Stomach smooth muscle (tissue), 2 donors: ENCODE measurements around the gene EIF4G3.

ENCODE experiments used
- H3K27ac ChIP-seq: one replicate; pipeline ENCODE4 v1.7.0; 2013; ENCODE audit warnings: mild to moderate bottlenecking, low read length, inconsistent platforms
- H3K27me3 ChIP-seq, 2 donors: one replicate each; pipeline ENCODE4 v1.7.0; 2013; ENCODE audit warnings: low read length in 2 of 2; ENCODE audit not compliant: insufficient read depth in 2 of 2, control insufficient read depth in 1 of 2
- H3K36me3 ChIP-seq, 2 donors: one replicate each; pipeline ENCODE4 v1.7.0; 2013; ENCODE audit warnings: low read length in 2 of 2; ENCODE audit not compliant: control insufficient read depth in 2 of 2, insufficient read depth in 2 of 2
- H3K4me1 ChIP-seq: one replicate; pipeline ENCODE4 v1.7.0; 2013; ENCODE audit warnings: low read length; ENCODE audit not compliant: control insufficient read depth, insufficient read depth
- H3K4me3 ChIP-seq, 2 donors: one replicate each; pipeline ENCODE4 v1.7.0; 2013; ENCODE audit warnings: low read length in 2 of 2
- H3K9ac ChIP-seq, 2 donors: one replicate each; pipeline ENCODE4 v1.7.0; 2013; ENCODE audit warnings: low read length in 2 of 2, mild to moderate bottlenecking in 1 of 2
- H3K9me3 ChIP-seq, 2 donors: one replicate each; pipeline ENCODE4 v1.7.0; 2013; ENCODE audit warnings: low read length in 2 of 2; ENCODE audit not compliant: control insufficient read depth in 2 of 2
- donor health status: healthy.
- donor health status: Pancreatic carcinoma.

The EIF4G3 gene

DNA sequence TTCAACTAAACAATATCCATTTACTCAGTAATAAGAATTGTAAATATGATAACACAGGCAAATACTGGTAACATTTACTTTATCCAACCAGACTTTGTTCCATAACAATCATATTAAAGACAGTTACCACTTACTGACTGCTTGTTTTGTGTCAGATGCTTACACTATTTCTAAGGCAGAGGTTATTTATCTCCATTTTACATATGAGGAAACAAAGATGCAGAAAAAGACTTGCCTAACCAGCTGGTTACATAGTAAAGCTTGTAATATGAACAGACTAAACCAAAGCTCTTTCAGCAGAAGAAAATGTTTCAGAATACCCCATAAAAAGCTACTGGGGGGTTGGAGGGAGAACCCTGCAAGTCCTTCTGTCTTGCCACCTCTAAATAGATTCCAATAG lies 180.1 kb downstream of the EIF4G3 start:
- Histone ChIP-seq H3K9me3 (no peaks in the 10 kb centered on the region), H3K4me1 (no peaks in the 10 kb centered on the region), H3K27ac (no peak overlapping the region), H3K36me3 (no peaks in the 10 kb centered on the region), H3K27me3 (no peaks in the 10 kb centered on the region), H3K4me3 (no peak overlapping the region), H3K9ac (no peak overlapping the region)

DNA sequence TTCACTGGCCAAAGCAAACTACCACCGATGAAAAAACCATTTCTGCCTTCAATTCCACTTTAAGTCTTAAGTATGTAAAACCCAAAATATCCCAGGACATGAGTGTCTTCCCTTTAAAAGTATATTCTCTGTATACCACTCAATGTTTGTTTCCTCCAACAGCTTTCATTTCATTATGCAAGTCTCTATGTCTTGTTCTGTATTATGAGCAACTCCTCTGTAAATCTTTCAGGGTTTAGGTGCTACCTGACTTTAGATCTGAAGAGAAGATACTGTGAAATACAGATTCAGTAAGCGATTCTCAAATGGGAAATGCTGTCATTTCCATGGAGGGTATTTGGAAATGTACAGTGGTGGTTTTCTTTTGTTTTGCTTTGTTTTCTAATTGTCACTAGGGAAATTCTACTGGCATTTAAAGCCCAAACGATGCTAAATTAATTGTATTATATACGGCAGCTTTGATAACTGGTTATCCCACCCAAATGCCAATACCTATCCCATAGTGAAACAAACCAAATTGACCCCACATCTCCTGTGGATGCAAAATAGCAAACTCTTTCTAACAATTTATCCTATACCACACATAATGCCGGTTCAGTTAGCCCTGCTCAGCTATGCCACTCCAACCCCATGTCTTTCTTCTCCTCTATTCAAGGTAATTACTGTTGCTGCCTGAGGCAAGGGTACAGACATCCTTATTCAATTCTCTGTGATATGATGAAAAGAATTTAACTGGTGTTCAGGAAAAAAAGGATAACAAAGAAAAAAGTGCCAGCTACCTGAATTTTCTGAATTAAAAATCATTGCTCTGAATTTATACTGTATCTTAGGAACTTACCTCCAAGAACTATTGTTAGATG lies 182.8 kb downstream of the EIF4G3 start:
- Histone ChIP-seq H3K9me3 (no peaks in the 10 kb centered on the region), H3K27me3 (no peaks in the 10 kb centered on the region), H3K4me1 (no peaks in the 10 kb centered on the region), H3K36me3 (no peaks in the 10 kb centered on the region), H3K4me3 (no peak overlapping the region), H3K9ac (no peak overlapping the region), H3K27ac (no peak overlapping the region)

DNA sequence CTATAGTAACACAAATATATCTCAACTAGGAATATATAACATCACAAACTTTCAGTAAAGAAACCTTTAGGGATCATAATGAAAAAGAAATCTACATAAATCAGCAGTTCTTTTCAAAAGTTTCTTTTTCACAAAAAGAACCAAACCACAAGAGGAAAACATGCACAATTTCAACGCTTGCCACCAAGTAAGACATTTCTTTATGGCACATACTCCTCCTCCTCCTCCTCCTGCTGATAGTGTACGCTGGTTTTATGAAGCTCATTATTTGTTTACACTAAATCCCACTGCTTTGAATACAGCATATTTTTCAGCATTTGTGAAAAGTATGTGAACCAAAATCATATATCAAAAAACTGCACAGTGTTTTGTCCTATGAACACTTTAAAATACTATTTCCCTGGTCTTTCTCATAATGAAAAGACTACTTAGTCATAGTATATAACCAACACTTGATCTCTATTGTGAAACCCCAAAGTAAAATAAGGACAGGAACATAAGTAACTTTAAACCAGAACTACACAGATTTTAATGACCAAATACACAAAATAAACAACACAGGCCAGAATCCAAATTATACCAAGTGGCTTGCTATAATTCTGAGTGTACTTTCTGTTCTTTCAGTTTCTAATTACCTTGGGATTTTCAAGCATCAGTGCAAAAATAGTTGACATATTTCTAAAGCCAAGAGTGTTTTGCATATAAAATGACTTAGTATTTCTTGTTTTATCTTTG lies 184.2 kb downstream of the EIF4G3 start:
- H3K36me3 ChIP-seq, result no peaks in the 10 kb centered on the region
- no peaks in the 10 kb centered on the region for H3K9me3 ChIP-seq
- no peak overlapping the region for H3K4me3 ChIP-seq
- no peak overlapping the region for H3K9ac ChIP-seq
- H3K27ac ChIP-seq, result no peak overlapping the region
- no peaks in the 10 kb centered on the region for H3K27me3 ChIP-seq
- no peaks in the 10 kb centered on the region for H3K4me1 ChIP-seq

DNA sequence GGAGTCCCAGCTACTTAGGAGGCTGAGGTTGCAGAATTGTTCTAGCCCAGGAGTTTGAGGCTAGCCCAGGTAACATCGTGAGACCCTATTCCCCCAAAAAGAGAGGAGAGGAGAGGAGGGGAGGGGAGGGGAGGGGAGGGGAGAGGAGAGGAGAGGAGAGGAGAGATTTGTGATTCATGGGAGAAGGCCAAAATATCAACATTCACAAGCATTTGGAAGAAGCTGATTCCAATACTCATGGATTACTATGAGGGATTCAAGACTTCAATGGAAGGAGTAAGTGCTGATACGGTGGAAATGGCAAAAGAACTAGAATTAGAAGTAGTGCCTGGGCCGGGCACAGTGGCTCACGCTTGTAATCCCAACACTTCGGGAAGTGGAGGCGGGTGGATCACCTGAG lies 187.8 kb downstream of the EIF4G3 start:
- H3K27ac ChIP-seq, result no peak overlapping the region
- no peaks in the 10 kb centered on the region for H3K4me1 ChIP-seq
- no peaks in the 10 kb centered on the region for H3K9me3 ChIP-seq
- no peaks in the 10 kb centered on the region for H3K27me3 ChIP-seq
- no peak overlapping the region for H3K4me3 ChIP-seq
- H3K36me3 ChIP-seq, result no peaks in the 10 kb centered on the region
- no peak overlapping the region for H3K9ac ChIP-seq

DNA sequence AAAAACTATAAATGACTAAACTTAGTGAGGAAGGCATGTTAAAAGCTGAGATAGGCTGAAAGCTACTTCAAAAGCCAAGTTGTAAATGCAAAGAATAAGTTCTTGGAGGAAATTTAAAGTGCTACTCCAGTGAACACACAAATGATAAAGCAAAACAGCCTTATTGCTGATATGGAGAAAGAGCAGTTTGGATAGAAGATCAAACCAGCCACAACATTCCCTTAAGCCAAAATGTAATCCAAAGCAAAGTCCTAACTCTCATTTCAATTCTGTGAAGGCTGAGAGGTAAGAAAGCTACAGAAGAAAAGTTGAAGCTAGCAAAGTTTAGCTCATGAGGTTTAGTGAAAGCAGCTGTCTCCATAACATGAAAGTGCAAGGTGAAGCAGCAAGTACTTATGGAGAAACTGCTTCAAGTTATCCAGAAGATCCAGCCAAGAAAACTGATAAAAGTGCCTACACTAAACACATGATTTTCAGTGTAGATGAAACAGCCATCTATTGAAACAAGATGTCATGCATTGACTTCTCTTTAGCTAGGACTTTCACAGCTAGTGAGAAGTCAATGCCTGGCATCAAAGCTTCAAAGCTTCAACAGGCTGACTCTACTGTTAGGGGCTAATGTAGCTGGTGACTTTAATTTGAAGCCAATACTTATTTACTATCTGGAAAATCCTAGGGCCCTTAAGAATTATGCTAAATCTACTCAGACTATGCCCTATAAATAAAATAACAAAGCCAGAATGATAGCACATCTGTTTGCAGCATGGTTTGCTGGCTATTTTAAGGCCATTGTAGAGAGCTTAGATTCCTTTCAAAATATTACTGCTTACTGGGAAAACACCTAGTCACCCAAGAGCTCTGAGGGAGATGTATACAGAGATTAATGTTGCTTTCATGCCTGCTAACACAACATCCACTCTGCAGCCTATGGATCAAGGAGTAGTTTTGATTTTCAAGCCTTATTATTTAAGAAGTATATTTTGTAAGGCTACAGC lies 188.6 kb downstream of the EIF4G3 start:
- no peak overlapping the region for H3K9ac ChIP-seq
- H3K27ac ChIP-seq, result no peak overlapping the region
- H3K4me3 ChIP-seq, result no peak overlapping the region
- H3K9me3 ChIP-seq, result no peaks in the 10 kb centered on the region
- H3K36me3 ChIP-seq, result no peaks in the 10 kb centered on the region
- no peaks in the 10 kb centered on the region for H3K4me1 ChIP-seq
- no peaks in the 10 kb centered on the region for H3K27me3 ChIP-seq

DNA sequence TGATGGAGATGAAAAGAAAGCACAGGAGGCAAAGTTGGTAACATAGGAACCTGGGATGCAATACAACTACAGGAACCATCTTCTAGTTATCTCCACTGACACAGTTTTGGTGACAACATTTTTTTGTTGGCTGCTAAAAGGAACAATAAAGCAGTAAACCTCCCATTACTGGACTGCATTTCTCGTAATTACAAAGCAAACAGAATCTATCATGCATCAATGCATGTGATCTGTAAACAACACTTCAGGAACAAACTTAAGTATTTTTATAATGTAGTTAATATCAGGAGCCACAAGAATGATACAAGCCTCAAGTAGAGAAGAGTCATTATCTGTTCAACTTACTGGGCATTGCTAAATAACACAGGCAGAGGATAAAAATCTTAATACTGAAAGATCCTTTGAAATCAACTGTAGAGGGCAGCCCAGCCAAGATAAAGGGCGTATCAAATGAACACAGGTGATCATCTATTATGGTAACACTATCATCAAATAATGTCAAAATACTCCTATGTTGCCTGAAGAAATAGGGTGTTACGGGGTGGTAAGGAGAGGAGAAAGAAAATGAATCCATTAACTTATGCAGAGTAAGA lies 193.3 kb downstream of the EIF4G3 start:
- no peaks in the 10 kb centered on the region for H3K9me3 ChIP-seq
- H3K9ac ChIP-seq, result no peak overlapping the region
- no peak overlapping the region for H3K27ac ChIP-seq
- H3K27me3 ChIP-seq, result no peaks in the 10 kb centered on the region
- H3K36me3 ChIP-seq, result no peaks in the 10 kb centered on the region
- no peak overlapping the region for H3K4me3 ChIP-seq
- no peaks in the 10 kb centered on the region for H3K4me1 ChIP-seq

DNA sequence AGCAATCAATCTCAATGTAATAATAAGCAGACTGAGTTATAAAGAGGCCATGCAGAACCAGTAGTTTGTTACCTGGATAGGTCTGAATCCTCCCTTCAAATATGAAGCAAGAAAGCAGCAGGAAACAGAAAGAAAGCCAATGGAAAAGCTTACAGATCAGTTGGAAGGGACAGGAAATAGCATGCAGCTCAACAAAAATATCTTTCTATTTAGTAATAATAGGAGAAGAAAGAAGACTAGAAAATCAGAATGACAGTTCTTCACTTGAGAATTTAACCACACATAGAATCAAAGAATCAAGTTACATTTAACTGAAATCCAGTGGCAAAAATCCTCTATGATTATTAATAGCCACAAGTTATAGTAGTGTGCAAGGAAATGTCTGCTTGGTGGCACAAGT lies 194.4 kb downstream of the EIF4G3 start:
- no peaks in the 10 kb centered on the region for H3K36me3 ChIP-seq
- no peak overlapping the region for H3K9ac ChIP-seq
- H3K4me3 ChIP-seq, result no peak overlapping the region
- H3K4me1 ChIP-seq, result no peaks in the 10 kb centered on the region
- no peak overlapping the region for H3K27ac ChIP-seq
- no peaks in the 10 kb centered on the region for H3K9me3 ChIP-seq
- no peaks in the 10 kb centered on the region for H3K27me3 ChIP-seq

DNA sequence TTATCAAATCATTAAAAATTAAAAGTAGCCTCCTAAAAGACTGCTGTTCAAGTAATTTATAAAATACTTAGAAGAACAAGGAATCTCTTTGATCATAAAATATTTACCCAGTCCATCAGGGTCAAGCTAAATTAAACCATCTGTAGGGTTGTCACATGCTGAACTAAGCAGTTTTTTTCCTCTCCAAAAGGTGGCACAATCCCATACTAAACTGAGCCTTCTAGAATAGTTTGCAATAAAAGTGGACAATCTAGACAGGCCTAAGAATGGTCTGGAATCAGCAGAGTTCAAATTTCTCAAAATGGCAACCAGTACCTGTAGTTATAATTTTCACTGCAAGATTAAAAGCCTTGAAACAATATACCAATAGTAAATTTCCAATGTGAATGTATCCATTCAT lies 194.8 kb downstream of the EIF4G3 start:
- Histone ChIP-seq H3K4me1 (no peaks in the 10 kb centered on the region), H3K4me3 (no peak overlapping the region), H3K27me3 (no peaks in the 10 kb centered on the region), H3K27ac (no peak overlapping the region), H3K9ac (no peak overlapping the region), H3K36me3 (no peaks in the 10 kb centered on the region), H3K9me3 (no peaks in the 10 kb centered on the region)

DNA sequence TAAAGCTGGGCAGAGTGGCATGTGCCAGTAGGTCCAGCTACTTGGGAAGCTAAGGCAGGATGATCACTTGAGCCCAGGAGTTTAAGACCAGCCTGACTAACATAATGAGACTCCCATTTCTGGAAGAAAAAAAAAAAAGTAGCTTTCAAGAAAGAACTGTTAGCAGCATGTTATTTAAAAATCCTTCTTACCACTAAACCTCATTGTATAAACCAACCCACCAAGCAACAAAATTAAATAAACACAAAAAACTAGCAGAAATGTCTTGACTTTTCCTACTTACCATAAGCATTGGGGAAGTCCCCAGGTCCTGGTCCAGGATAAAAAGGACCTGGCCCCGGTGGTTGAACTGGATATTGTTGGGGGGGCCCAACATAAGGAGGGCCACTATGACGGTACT lies 196.6 kb downstream of the EIF4G3 start:
- H3K4me3 ChIP-seq, result no peak overlapping the region
- no peak overlapping the region for H3K27ac ChIP-seq
- H3K9me3 ChIP-seq, result no peaks in the 10 kb centered on the region
- H3K36me3 ChIP-seq, result no peaks in the 10 kb centered on the region
- H3K9ac ChIP-seq, result no peak overlapping the region
- H3K4me1 ChIP-seq, result no peaks in the 10 kb centered on the region
- H3K27me3 ChIP-seq, result no peaks in the 10 kb centered on the region

DNA sequence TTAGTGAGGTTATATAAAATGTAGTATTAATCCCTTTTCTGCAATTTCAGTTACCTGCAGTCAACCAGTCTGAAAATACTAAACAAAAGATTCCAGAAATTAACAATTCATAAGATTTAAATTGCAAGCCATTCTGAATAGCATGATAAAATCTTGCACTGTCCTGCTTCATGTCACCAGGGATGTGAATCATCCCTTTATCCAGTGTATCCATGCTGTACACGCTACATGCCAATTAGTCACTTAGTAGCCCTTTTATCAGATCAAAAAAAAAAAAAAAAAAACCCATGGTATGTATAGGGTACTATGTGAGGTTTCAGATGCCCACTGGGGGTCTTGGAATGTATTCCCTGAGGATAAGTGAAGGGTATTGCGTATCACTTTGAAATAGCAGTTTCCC lies 198.3 kb downstream of the EIF4G3 start:
- Histone ChIP-seq H3K9ac (no peak overlapping the region), H3K4me3 (no peak overlapping the region), H3K9me3 (no peaks in the 10 kb centered on the region), H3K27me3 (no peaks in the 10 kb centered on the region), H3K4me1 (no peaks in the 10 kb centered on the region), H3K27ac (no peak overlapping the region), H3K36me3 (no peaks in the 10 kb centered on the region)
